ENCODE data around the gene SENP2.

The SENP2 gene

DNA sequence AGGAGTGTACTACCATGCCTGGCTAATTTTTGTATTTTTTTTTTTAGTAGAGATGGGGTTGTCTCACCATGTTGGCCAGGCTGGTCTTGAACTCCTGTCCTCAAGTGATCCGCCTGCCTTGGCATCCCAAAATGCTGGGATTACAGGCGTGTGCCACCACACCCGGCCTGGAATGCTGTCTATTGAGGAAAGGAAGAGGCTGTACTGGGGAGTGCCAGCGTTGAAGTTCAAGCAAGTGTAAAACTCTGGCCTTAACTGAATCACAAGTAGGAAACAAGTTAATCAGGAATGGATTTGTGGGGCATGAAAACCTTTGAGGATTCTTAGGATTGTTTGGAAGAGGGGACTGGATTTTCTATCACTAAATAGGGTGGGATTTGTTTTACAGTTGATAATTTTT lies 1.4 kb upstream of the SENP2 start:
- Histone ChIP-seq H4K8ac (ENCODE audit: low read depth, low read length) (no peak overlapping the region), H3K14ac (ENCODE audit: low read length) (no peak overlapping the region), H2BK120ac (ENCODE audit: insufficient read depth, low read length, poor library complexity) (no peak overlapping the region), H3K79me2 (ENCODE audit: control insufficient read depth, insufficient read depth, low read length, poor library complexity) (no peaks in the 10 kb centered on the region), H3K4me1 (ENCODE audit: control insufficient read depth in 1 of 2, insufficient read depth in 2 of 2, low read length in 2 of 2) (peaks cover 0 to 3% of the 10 kb centered on the region in 2 experiments), H2AK5ac (ENCODE audit: low read length) (no peak overlapping the region), H3K9me3 (ENCODE audit: insufficient read depth, low read depth, low read length) (peaks cover 1% of the 10 kb centered on the region), H2BK5ac (ENCODE audit: low read depth, low read length, poor library complexity) (no peak overlapping the region), H3K18ac (ENCODE audit: low read length) (no peak overlapping the region), H3K27ac (ENCODE audit: low read depth, low read length) (no peak overlapping the region), H3K23ac (ENCODE audit: low read length) (no peak overlapping the region), H3K36me3 (ENCODE audit: control insufficient read depth in 1 of 2, insufficient read depth in 2 of 2, low read length in 2 of 2) (no peaks in the 10 kb centered on the region), H3K27me3 (ENCODE audit: insufficient read depth, low read length) (no peaks in the 10 kb centered on the region), H3K4ac (ENCODE audit: low read depth, low read length) (no peak overlapping the region), H3K79me1 (ENCODE audit: low read length) (peaks cover 5% of the 10 kb centered on the region), H3K4me3 (ENCODE audit: low read depth, low read length) (no peak overlapping the region), H2BK12ac (ENCODE audit: low read length) (no peak overlapping the region), H2AFZ (ENCODE audit: insufficient read depth, low read length, poor library complexity) (no peak overlapping the region), H4K12ac (ENCODE audit: low read depth, low read length) (no peak overlapping the region), H3K9ac (ENCODE audit: low read length) (no peak overlapping the region), H3K4me2 (ENCODE audit: low read length) (no peak overlapping the region), H4K91ac (ENCODE audit: low read depth, low read length) (no peak overlapping the region)
- no CpG with 5 or more reads among the region's 4 CpGs for WGBS (ENCODE audit: extremely low coverage, insufficient coverage, insufficient read length)
- no peak for DNase-seq

DNA sequence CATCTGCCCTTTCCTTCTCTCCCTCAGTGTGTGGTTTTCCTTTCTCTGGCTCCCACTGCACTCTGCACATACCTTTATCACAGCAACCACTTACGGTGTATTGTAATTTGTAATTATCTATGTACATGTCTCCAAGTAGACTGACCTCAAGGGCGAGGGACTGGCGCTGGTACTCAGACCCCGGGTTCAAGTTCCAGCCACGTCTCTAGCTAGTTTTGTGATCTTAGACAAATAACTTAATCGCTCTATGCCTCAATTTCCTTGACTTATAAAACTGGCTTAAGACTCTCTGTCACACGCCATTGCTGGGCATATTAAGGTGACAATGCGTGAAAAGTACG lies 607 bp upstream of the SENP2 start:
- no peak overlapping the region for H2BK5ac ChIP-seq (ENCODE audit: low read depth, low read length, poor library complexity)
- WGBS (ENCODE audit: extremely low coverage, insufficient coverage, insufficient read length) = no CpG with 5 or more reads among the region's 9 CpGs
- H2AK5ac ChIP-seq (ENCODE audit: low read length) = no peak overlapping the region
- no peak for DNase-seq
- no peak overlapping the region for H4K91ac ChIP-seq (ENCODE audit: low read depth, low read length)
- H3K9ac ChIP-seq (ENCODE audit: low read length) = peak overlapping the region; percentile 56
- no peak overlapping the region for H3K23ac ChIP-seq (ENCODE audit: low read length)
- H3K27ac ChIP-seq (ENCODE audit: low read depth, low read length) = no peak overlapping the region
- H4K8ac ChIP-seq (ENCODE audit: low read depth, low read length) = peak overlapping the region; percentile 76
- H3K4me1 ChIP-seq (ENCODE audit: control insufficient read depth in 1 of 2, insufficient read depth in 2 of 2, low read length in 2 of 2) = peaks cover 0 to 3% of the 10 kb centered on the region in 2 experiments
- no peak overlapping the region for H2BK120ac ChIP-seq (ENCODE audit: insufficient read depth, low read length, poor library complexity)
- no peak overlapping the region for H2BK12ac ChIP-seq (ENCODE audit: low read length)
- H3K4ac ChIP-seq (ENCODE audit: low read depth, low read length) = no peak overlapping the region
- H3K4me3 ChIP-seq (ENCODE audit: low read depth, low read length) = no peak overlapping the region
- peaks cover under 1 to 2% of the 10 kb centered on the region in 2 experiments for H3K36me3 ChIP-seq (ENCODE audit: control insufficient read depth in 1 of 2, insufficient read depth in 2 of 2, low read length in 2 of 2)
- H2AFZ ChIP-seq (ENCODE audit: insufficient read depth, low read length, poor library complexity) = peak overlapping the region; percentile 61
- H3K14ac ChIP-seq (ENCODE audit: low read length) = no peak overlapping the region
- H4K12ac ChIP-seq (ENCODE audit: low read depth, low read length) = peak overlapping the region; percentile 22
- H3K79me1 ChIP-seq (ENCODE audit: low read length) = peaks cover 5% of the 10 kb centered on the region
- peak overlapping the region; percentile 86 for H3K4me2 ChIP-seq (ENCODE audit: low read length)
- peaks cover 1% of the 10 kb centered on the region for H3K9me3 ChIP-seq (ENCODE audit: insufficient read depth, low read depth, low read length)
- H3K79me2 ChIP-seq (ENCODE audit: control insufficient read depth, insufficient read depth, low read length, poor library complexity) = no peaks in the 10 kb centered on the region
- no peaks in the 10 kb centered on the region for H3K27me3 ChIP-seq (ENCODE audit: insufficient read depth, low read length)
- H3K18ac ChIP-seq (ENCODE audit: low read length) = no peak overlapping the region

DNA sequence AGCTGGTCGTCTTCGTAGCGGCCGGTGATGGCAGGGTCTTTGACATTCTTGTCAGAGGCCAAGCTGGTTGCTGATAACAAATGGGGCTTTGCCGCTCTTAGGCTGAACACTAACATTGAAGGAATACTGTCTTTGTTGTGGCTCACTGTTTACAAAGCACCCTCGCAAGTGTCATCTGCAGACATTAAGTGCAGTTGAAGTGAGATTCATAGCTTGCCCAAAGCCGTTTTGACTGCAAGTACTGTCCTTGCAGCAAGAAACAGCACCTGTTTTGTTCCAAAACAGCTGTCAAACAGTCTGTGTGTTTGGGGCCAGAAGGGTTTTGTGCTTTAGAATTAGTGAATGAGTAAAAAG lies 568 bp downstream of the SENP2 start:
- H3K14ac ChIP-seq (ENCODE audit: low read length) = peak overlapping the region; percentile 33
- H3K4ac ChIP-seq (ENCODE audit: low read depth, low read length) = no peak overlapping the region
- no peaks in the 10 kb centered on the region for H3K27me3 ChIP-seq (ENCODE audit: insufficient read depth, low read length)
- peak overlapping the region; percentile 86 for H4K8ac ChIP-seq (ENCODE audit: low read depth, low read length)
- no peak overlapping the region for H2AK5ac ChIP-seq (ENCODE audit: low read length)
- H3K4me3 ChIP-seq (ENCODE audit: low read depth, low read length) = peak overlapping the region; percentile 93
- no peak overlapping the region for H3K23ac ChIP-seq (ENCODE audit: low read length)
- peak overlapping the region; percentile 77 for H3K9ac ChIP-seq (ENCODE audit: low read length)
- peak overlapping the region; percentile 74 for H3K4me2 ChIP-seq (ENCODE audit: low read length)
- peak overlapping the region; percentile 2 for H3K18ac ChIP-seq (ENCODE audit: low read length)
- peaks cover 0 to 3% of the 10 kb centered on the region in 2 experiments for H3K4me1 ChIP-seq (ENCODE audit: control insufficient read depth in 1 of 2, insufficient read depth in 2 of 2, low read length in 2 of 2)
- no peak overlapping the region for H4K12ac ChIP-seq (ENCODE audit: low read depth, low read length)
- no peak overlapping the region for H2BK5ac ChIP-seq (ENCODE audit: low read depth, low read length, poor library complexity)
- H3K79me2 ChIP-seq (ENCODE audit: control insufficient read depth, insufficient read depth, low read length, poor library complexity) = no peaks in the 10 kb centered on the region
- no peak for DNase-seq
- no peak overlapping the region for H2BK12ac ChIP-seq (ENCODE audit: low read length)
- peak overlapping the region; percentile 60 for H2AFZ ChIP-seq (ENCODE audit: insufficient read depth, low read length, poor library complexity)
- H3K79me1 ChIP-seq (ENCODE audit: low read length) = peaks cover 5% of the 10 kb centered on the region
- no CpG with 5 or more reads among the region's 7 CpGs for WGBS (ENCODE audit: extremely low coverage, insufficient coverage, insufficient read length)
- H3K27ac ChIP-seq (ENCODE audit: low read depth, low read length) = no peak overlapping the region
- H3K36me3 ChIP-seq (ENCODE audit: control insufficient read depth in 1 of 2, insufficient read depth in 2 of 2, low read length in 2 of 2) = peaks cover 3 to 5% of the 10 kb centered on the region in 2 experiments
- no peak overlapping the region for H4K91ac ChIP-seq (ENCODE audit: low read depth, low read length)
- no peak overlapping the region for H2BK120ac ChIP-seq (ENCODE audit: insufficient read depth, low read length, poor library complexity)
- peaks cover 1% of the 10 kb centered on the region for H3K9me3 ChIP-seq (ENCODE audit: insufficient read depth, low read depth, low read length)

DNA sequence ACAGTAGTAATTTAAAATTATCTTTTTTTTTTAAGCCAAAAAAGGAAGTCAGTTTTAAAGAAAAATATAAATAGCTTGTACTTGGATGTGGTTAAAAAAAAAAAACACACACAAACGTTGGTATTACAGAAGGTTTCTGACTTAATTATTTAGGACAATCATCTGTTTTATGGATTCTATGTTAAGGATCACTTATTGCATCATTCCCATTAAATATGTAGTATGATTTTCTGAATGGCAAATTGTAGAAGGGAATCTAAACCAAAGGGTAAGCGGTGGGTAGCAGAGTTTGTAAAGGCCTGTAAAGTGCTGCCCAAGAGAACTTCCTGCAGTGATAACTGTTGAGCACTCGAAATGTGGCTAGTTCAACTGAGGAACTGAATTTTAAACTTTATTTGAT lies 8.0 kb downstream of the SENP2 start:
- Histone ChIP-seq H3K4me1 (ENCODE audit: control insufficient read depth in 1 of 2, insufficient read depth in 2 of 2, low read length in 2 of 2) (no peaks in the 10 kb centered on the region), H3K23ac (ENCODE audit: low read length) (no peak overlapping the region), H3K4me3 (ENCODE audit: low read depth, low read length) (no peak overlapping the region), H3K36me3 (ENCODE audit: control insufficient read depth in 1 of 2, insufficient read depth in 2 of 2, low read length in 2 of 2) (peaks cover 7 to 14% of the 10 kb centered on the region in 2 experiments), H3K79me2 (ENCODE audit: control insufficient read depth, insufficient read depth, low read length, poor library complexity) (no peaks in the 10 kb centered on the region), H2AK5ac (ENCODE audit: low read length) (no peak overlapping the region), H3K4ac (ENCODE audit: low read depth, low read length) (no peak overlapping the region), H4K91ac (ENCODE audit: low read depth, low read length) (no peak overlapping the region), H4K12ac (ENCODE audit: low read depth, low read length) (no peak overlapping the region), H4K8ac (ENCODE audit: low read depth, low read length) (no peak overlapping the region), H2BK120ac (ENCODE audit: insufficient read depth, low read length, poor library complexity) (no peak overlapping the region), H3K9me3 (ENCODE audit: insufficient read depth, low read depth, low read length) (no peaks in the 10 kb centered on the region), H2BK5ac (ENCODE audit: low read depth, low read length, poor library complexity) (no peak overlapping the region), H3K27ac (ENCODE audit: low read depth, low read length) (no peak overlapping the region), H2BK12ac (ENCODE audit: low read length) (no peak overlapping the region), H3K14ac (ENCODE audit: low read length) (no peak overlapping the region), H3K18ac (ENCODE audit: low read length) (no peak overlapping the region), H3K27me3 (ENCODE audit: insufficient read depth, low read length) (no peaks in the 10 kb centered on the region), H2AFZ (ENCODE audit: insufficient read depth, low read length, poor library complexity) (no peak overlapping the region), H3K9ac (ENCODE audit: low read length) (no peak overlapping the region), H3K4me2 (ENCODE audit: low read length) (no peak overlapping the region), H3K79me1 (ENCODE audit: low read length) (no peaks in the 10 kb centered on the region)
- no peak for DNase-seq
- WGBS (ENCODE audit: extremely low coverage, insufficient coverage, insufficient read length) = no CpG with 5 or more reads among the region's 3 CpGs
